Hepatic stellate cell (primary cell): ENCODE results near the gene RALGPS2.

Experiments
- DNase-seq: peaks from one replicate; pipeline ENCODE4 v3.0.0; 2011; ENCODE audit warnings: low spot score

Gene RALGPS2

DNA sequence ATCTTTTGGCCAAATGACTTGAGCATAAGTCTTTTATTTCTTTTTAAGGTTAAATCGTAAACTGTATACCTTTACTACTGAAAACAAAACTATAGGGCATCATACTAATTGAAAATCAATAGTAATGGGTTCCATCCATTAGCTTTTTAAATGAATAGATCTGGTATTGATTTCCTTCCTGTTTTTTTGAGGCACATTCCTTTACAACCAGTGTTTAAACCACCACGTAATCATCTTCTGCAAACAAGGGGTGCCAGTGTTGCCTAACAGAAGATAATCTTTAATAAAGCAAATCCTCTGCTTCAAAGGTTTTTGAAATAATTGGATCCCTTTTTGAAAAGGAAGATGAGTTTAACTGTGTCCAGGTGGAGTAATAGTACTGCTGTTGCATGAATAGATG is 194.5 kb downstream of the RALGPS2 start:
- DNase-seq, result no peak

DNA sequence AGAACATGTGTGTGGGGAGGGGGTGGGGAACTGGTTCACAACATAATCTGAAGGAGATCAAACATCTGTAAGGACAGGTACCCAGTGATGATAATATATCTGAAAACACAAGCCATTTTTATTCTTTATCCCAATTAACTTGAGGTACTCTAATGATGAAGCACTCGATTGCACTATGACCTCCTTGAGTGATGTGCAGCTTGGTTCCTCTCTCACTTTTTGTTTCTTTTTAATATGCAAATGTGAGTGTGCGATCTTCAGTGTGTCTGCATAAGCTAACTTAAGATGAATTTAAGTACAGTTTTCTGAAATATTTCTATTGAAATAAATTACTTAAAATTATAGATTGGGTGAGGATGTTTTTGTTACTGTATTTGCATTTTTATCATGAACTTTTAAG is 196.5 kb downstream of the RALGPS2 start:
- no peak for DNase-seq

DNA sequence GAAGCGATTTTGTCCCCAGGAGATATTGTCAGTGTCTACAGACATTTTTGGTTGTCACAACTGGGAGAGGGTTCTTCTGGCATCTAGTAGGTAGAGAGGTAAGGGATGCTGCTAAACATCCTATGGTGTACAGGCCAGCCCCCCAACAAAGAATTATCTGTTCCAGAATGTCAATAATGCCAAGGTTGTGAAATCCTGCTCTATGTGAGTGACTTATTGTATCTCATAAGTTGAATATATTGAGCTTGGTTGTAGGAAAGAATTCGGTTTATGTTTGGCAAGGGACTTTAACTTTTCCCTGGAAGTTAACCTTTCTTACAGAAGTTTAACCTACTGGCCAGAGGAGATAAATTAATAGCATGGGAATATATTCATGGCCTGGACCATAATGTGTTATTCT is 198.5 kb downstream of the RALGPS2 start:
- DNase-seq, result no peak

DNA sequence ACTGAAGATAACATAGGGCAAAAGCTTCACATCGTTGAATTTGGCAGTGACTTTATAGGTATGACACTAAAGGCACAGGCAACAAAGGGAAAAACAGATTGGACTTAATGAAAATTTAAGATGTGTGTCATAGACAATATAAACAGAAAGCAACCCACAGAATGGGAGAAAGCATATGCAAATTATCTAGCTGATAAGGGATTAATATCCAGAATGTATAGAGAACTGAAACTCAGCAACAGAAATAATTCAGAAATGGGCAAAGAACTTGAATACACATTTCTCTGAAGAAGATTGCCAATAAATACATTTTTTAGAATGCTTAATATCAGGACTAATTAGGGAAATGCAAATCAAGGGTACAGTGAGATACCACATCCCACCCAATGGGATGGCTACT is 201.0 kb downstream of the RALGPS2 start:
- DNase-seq, result no peak

DNA sequence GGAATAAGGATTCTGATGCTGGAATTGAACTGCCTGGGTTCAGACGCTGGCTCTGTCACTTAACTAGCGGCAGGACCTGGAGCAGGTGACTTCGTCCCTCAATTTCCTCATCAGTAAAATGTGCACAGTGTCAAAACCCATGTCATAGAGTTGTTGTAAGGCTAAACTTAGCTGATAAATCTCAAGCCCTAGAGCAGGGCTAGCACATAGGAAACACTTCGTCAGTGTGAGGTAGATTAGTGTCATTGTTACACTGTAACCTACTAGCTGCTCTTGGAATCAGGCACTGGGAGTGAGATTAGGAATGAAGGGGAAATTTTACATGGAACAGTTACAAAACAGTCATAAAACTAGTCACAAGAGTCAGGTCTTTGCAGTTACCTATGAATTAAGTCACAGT is 202.0 kb downstream of the RALGPS2 start:
- DNase-seq, result no peak

DNA sequence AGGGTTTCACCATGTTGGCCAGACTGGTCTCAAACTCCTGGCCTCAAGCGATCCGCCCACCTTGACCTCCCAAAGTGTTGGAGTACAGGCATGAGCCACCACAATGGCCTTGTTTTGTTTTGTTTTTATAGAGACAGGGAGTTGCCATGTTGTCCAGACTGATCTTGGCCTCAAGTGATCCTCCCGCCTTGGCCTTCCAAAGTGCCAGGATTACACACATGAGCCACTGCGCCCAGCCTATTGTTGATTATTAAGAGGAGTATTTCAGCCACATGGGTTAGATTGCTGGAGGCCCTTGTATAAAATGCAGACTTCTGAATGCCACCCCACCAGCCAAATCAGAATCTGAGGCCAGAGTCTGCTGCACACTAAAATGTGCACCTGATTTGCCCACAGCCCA is 203.0 kb downstream of the RALGPS2 start:
- DNase-seq, result no peak

DNA sequence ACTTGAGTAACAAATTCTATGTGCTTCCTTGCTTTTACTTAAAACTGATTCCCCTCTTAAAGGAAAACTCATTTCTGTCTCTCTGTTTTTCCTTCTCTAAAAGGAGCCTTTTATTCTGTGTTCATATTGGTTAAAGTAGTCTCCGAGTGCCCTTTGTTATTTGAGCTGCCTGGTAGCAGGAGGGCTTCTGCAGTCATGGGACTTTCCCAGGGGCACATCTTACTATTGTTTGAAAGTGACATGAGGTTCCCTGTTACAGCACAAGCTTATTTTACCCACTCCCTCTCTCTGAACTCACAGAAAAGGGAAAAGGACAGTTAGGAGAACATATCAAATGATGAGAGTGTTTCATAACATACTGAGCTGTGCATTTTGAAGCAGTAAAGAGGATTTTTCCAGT is 203.9 kb downstream of the RALGPS2 start:
- DNase-seq, result no peak

DNA sequence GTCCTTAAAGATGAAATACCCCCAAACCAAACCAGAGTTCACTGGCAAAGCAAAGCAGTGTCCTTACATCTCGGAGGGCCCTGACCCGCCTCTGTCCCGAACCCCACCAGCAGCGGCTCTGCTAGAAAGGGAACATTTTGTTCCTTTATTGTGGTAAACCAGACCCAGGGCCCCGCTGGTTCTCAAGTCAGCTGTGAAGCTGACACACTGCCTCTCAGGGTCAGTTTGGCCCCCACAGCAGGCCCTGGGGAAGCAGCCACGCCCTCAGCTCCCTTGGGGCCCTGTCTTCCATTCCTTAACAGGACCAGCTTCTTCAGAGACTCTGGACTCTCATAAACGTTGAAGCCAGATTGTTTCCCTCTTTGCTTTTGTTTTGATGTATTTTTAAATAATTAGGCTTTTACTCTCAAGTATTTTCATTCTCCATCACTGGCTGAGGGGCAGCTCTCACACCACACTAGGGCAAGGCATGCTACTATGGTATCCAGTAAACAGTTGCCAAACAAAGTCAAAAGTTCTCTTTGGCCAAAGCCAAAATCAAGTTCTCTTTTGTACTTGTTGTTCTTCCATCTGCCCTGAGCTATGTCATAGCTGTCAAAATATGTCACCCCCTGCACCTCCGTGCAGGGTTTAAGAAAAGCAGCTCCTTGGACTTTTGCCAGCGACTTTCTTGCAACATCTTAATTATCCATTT is 207.0 kb downstream of the RALGPS2 start:
- DNase-seq, result peak; percentile 40

DNA sequence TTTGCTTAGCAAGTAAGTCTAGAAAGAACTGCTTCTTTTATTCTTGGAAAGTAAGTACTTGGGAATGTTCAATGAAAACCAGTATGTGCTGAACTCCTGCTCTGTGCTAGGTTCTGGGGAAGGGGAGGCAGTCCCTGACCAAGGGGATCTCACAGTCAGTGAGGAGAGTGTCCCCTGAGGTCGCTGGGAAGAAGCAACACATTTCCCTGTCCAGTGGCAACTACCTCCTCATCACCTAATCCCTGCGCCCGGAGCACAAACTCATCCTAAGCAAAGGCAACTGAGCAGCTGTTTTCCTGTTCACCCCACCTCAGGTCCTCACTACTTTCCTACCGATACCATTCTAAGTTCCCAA is 207.5 kb downstream of the RALGPS2 start:
- DNase-seq, result no peak

DNA sequence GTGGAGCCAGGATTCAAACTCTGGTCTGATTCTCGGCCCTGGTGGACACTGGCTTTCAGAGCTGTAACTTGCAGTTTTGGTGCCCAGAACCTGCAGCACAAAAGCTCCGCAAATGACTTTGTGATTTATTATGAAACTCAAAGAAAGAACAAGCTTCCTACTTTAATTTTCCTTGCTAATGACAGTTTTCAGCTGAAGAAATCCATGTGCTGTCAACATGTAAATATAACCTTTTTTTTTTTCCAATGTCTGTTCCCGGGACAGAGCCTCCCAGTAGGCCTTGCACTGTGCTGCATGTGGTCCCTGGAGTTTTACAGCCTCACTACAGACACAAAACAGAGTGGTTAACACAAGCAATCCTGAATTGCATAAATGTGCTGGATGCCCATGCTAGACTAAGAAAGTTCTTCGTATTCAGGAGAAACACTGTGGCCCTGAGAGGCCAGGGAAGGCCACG is 208.1 kb downstream of the RALGPS2 start:
- DNase-seq, result no peak

DNA sequence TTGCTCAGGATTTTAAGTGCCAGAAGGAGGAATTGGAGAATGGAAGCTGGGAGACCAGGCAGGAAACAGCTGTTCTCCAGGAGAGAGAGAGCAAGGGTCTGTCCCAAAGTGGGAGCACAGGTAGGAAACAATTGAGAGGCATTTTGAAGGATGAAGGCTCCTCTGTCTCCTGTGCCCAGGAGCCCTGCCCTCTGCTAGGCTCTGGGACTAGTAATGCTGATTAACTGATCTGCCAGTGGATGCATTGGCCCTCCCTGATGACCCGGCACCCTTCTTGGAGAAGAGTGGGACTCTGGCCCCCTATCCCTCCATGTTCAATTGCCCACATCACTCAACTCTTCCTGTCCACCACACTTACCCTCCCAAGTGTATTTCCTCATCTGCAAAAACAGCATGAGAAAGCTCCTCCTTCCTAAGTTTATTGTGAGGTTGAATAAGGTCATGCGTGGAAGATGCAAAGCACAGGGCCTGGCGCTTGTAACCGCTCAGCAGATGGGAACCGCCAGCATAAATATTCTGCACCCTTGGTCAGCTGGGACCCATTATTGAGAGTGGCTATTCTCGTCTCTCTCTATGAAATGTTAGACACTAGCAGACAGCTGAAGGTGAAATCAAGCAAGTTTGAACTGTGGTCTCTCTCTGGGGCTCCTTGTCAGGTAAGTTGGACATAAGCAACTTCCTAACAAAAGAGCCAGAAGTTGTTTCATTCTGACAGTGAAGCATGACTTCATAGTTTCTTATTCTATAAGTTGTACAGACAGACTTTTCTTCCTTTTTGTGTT is 208.9 kb downstream of the RALGPS2 start:
- no peak for DNase-seq

DNA sequence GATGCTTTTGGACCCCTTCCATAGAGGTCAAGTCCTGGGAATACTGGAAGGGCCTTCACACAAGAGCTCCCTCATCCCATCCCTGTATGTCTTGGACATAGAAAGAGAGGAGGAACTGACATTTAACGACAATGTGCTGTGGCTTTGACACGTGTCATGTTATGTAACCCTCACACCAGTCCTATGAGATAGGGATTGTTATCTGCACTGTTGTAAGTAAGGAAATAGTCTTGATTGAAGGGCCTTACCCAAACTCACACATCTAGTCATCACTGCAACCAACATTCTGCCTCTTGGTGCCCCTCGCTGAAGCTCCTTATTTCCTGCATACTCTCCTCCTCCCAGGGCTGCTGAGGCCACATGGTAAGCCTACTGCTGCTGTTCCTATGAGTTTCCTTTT is 209.5 kb downstream of the RALGPS2 start:
- no peak for DNase-seq

DNA sequence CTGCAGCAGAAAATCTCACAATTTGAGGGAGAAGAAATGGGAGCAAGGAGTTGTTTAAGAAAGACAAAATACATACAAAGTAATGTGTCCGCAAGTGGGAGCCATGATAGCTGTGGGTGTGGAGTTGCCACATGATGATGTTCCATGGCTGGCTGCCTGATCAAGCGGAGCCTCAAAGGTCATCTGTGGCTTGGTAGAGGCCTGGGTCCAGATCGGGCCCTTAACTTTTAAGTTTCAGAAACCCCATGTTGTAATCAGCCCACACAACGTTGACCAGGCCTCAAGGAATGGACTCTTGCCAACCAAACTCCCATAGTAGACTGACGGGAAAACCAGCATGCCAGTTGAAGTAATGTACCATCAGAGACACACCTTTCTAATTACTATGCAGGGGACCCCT is 210.6 kb downstream of the RALGPS2 start:
- no peak for DNase-seq

DNA sequence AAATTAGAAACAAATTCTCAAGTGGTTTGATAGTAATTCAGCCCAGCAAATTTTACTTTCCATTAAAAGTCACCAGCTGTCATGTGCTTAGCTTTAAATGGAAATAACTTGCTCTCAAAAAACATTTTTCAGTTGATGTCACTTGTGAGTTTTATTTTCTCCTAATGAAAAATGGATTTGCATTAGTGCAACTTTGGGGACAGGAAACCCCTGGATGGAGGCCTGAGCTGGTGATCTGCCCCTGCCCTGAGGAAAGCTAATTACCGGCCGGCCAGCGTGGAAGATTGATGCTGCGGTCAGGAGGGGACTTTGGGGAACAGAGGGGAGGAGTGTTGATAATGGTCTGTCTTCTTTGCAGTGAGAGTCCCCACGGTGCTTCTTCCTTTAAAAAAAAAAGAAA is 212.7 kb downstream of the RALGPS2 start:
- no peak for DNase-seq

DNA sequence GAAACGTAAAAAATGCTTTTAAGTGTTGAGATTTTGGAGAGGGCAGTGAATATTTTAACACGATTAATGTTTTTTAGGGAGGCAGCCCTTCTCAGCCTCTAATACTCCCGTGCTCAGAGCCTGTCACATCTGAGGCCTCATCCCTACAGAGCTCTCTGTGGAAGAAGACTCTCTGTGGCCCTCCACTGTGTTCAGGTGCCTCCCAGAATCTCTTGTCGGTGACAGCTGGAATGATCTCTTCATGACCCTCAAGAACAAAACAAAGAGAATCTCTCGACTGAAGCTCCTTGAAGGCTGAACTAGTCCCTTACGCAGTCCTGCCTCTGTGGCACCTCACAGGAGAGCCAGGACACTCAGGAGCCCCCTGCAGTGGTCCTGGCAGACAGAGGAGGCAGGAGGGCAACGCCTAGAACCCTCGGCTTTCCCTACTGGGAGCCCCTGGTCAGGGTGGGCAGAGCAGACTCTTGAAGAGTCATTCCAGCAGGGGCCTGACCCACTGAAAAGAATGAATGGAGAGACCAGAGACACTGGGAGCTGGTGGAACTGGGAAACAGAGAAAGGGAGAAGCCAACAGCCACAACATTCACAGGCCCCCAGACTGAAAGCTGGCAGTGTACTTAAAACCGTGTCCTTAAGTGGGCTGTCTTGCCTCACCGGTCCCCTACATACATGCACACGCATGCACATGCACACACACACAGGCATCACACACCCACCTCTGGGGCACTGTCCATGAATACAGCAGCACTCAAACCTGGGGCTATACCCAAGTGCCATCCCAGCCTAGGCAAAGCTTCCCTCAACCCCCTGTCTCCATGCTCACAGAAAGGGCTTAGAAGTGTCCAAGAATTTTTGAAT is 213.3 kb downstream of the RALGPS2 start:
- no peak for DNase-seq

DNA sequence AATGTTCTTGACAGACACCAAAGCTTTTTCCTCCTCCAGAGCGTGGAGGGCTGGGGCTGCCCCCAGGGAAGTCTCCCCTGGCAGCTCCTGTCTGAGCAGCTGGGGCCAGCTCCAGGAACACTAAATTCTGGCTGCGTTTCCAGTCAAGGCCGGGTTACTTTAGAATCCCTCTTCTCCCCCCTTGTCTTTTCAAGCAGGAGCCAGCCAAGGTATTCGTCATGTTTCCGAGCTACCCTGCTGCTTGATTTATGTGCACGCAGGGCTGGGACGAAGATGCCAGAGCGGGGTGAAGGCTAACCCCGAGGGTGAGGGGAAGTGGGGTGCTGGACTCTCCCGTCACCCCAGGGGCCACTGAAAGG is 213.9 kb downstream of the RALGPS2 start:
- DNase-seq, result peak; percentile 50

DNA sequence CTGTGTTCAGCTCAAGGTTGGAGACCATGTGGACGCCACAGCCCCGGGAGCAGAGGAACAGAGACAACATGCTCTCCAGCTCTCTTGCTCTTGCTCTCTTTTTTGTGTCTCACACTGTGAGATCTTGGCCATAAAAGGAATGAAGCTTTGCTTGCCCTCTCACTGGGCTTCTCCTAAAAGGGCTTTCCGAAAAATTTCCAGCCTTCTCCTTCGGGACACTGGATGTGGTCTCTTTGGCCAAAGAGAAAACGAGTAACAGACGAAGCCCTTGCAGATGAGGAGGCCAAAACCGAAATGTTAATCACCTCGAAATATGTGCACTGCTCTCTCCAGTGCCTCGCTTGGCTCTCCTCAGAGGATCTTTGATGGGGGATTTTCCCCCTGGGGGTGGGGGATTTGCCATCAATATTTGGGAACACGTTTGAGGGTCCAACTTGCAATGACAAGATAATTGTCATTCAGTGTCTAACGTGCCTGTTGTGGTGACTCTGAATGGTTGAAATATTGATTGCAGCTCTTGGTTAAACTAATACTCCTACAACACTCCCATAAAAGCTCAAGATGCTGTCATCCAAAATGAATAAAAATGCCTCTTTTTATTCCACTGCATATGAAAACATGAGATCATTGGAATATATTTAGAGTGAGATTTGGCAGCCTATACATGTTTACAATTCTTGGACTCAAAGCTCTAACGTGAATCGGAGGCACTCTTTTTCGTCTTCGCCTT is 214.5 kb downstream of the RALGPS2 start:
- DNase-seq, result no peak

DNA sequence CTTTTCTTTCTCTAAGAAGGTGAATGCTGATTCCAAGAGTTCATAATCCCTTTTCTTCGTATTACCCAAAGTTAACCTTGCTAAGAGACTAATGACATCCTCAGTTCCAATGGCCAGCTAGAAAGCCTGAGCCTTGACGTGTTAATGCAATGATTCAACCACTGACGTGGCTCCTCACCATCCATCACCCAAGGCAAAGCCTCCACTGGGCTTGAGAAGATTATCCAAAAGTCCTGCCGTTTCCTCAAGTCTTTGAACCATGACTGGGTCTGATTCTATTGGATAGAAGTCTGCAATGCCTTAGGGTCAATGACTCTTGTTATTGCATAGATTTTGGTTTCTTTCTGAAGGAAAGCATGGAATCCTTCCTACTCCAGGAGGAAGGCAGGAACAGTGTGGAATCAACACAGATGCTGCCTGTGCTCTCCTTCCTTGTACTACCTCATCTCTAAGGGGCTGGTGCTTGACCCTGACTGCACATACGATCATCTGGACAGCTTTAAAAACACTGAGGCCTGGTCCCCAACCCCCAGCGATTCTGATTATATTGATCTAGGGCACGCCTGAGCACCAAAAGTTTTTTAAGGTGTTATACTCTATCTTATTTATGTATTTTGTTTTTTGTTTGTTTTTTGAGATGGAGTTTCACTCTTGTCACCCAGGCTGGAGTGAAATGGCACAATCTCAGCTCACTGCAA is 215.2 kb downstream of the RALGPS2 start:
- DNase-seq, result no peak

DNA sequence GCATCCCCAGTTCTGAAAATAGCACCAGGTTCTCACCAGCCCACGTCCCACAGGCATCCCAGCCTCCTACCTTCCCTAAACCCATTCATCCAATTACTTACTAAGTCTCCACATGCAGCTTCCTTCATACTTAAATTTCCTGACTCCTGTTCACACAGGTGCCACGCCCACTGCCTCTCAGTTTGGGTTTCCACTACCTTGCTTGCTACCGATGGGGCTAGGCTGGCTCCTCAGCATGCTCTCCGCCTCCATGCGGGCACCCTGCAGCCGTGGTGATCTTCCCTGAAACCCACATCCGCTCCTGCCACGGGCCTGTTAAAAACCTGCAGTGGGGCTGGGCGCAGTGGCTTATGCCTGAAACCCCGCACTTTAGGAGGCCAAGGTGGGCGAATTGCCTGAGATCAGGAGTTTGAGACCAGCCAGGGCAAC is 216.2 kb downstream of the RALGPS2 start:
- no peak for DNase-seq

DNA sequence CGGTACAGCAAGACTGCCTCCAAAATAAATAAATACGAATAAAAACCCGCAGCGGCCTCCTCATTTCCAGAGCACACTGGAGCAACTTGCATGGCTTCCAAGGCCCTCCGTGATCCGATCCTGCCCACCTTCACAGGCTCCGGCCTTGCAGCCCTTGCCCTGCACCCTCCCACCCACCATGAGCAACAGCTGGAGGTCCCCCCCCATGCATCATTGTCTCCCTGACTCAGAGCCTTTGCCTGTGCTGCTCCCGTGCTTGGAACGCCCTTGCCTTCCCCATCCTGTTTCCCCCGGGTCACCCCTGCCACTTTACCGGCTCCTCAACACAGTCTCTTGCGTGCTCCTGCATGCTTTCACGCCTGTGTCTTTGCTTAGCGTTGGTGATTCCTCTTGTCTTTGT is 216.8 kb downstream of the RALGPS2 start:
- no peak for DNase-seq
